ENCODE measurements around the gene AQP6.

- TF ChIP-seq JUN (IDR thresholded peaks at IDR 0.05; ENCODE audit: borderline replicate concordance, insufficient read depth, insufficient read length, low read depth), result no peak
- no peak for TF ChIP-seq CTCF (IDR thresholded peaks at IDR 0.05; ENCODE audit: extremely low read depth in 1 of 2, insufficient read depth in 1 of 2, low read depth in 1 of 2, low read length in 2 of 2)
- no peak for TF ChIP-seq POLR2A (IDR thresholded peaks at IDR 0.05; ENCODE audit: low read depth, low read length)
- TF ChIP-seq MAX (IDR thresholded peaks at IDR 0.05; ENCODE audit: insufficient read depth, insufficient read length), result no peak
- no peak for TF ChIP-seq POLR2AphosphoS5 (IDR thresholded peaks at IDR 0.05; ENCODE audit: insufficient read depth, low read depth, low read length)
- TF ChIP-seq EZH2 (IDR thresholded peaks at IDR 0.05; ENCODE audit: borderline replicate concordance, low read depth, low read length, severe bottlenecking), result no peak
- TF ChIP-seq MYC (IDR thresholded peaks at IDR 0.05; ENCODE audit: low read depth, low read length), result no peak
- TF ChIP-seq FOS (IDR thresholded peaks at IDR 0.05; ENCODE audit: borderline replicate concordance, insufficient read depth, low read length), result no peak
Measured at GRCh38 chr12:49968471-49968870, 4.3 kb upstream of the AQP6 start.

All from endothelial cell of umbilical vein (primary cell).